ENCODE measurements around the gene NLGN3.

The NLGN3 gene

DNA sequence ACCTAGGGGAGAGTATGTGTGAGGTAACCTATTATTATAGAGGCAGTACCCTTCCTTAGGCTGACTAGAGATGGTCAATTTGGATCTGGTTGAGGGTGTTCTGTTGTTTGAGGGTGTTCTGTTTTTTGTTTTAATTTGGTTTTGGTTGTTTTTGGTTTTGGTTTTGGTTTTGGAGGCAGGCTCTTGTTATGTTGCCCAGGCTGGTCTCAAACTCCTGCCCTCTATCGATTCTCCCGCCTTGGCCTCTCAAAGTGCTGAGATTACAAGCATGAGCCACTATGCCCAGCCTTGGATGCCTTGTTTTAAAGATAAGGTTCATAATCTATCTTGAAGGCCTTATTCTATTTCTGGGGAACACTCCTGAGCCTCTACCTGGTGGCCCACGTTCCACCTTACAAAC is 39.0 kb upstream of the NLGN3 start:
- H3K4me3 ChIP-seq (ENCODE audit: low read length), result no peak overlapping the region
- no peaks in the 10 kb centered on the region for H3K36me3 ChIP-seq (ENCODE audit: control insufficient read depth, insufficient read depth, low read length)
- H3K4me1 ChIP-seq (ENCODE audit: control insufficient read depth, insufficient read depth, low read length), result peaks cover 12% of the 10 kb centered on the region
- H3K9ac ChIP-seq (ENCODE audit: low read length), result no peak overlapping the region
- H3K27me3 ChIP-seq (ENCODE audit: control insufficient read depth, insufficient read depth, low read length), result no peaks in the 10 kb centered on the region
- no peaks in the 10 kb centered on the region for H3K9me3 ChIP-seq (ENCODE audit: control insufficient read depth, low read length)

DNA sequence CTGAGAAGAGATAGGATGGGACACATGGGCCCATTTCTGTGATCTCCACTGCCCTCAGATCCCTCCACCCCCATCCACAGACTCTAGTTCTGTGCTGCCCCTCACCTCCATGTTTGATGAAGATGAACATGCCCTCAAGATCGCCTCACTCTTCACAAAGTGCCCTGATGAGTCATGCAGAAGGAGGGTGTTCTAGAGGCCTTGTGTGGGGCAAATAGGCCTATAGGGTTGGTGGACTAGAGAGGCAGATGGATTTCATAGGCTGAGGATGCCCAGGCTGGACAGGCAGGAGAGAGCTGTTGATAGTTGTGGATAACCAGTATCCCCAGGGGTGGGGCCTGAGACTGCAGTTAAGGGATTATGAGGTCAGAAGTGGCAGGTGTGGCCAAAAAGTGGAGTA is 38.2 kb upstream of the NLGN3 start, which contains the start of gene CXorf65:
TSS of gene CXorf65 (minus strand) at position 314 of the 400 bp plus-strand sequence. CDS start at position 130, 184 bp downstream.
- Histone ChIP-seq H3K4me3 (ENCODE audit: low read length) (no peak within 1 kb of the TSS), H3K9me3 (ENCODE audit: control insufficient read depth, low read length) (no peaks in the 10 kb centered on the region), H3K9ac (ENCODE audit: low read length) (no peak within 1 kb of the TSS), H3K27me3 (ENCODE audit: control insufficient read depth, insufficient read depth, low read length) (no peaks in the 10 kb centered on the region), H3K36me3 (ENCODE audit: control insufficient read depth, insufficient read depth, low read length) (no peaks in the 10 kb centered on the region), H3K4me1 (ENCODE audit: control insufficient read depth, insufficient read depth, low read length) (peaks cover 16% of the 10 kb centered on the region)

DNA sequence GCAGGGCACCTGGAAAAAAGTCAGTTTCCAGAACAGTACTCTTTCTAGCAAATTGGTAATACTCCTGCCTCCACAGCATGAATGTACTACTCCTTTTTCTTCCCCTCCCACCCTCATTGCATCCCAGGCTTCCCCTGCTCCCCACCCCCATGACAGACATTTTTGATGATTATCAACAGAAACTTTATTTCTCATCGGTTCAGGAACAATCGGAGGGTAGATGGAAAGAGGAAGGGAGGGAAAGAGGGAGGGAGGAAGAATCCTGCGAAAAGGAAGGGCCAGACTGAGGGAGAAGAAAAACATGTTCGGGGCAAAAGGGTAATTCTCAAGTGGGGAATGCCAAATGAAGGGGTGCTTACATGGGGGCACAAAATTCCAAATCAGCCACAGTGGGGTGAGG is 37.4 kb upstream of the NLGN3 start:
- Histone ChIP-seq H3K9ac (ENCODE audit: low read length) (no peak overlapping the region), H3K4me1 (ENCODE audit: control insufficient read depth, insufficient read depth, low read length) (peaks cover 24% of the 10 kb centered on the region), H3K9me3 (ENCODE audit: control insufficient read depth, low read length) (no peaks in the 10 kb centered on the region), H3K4me3 (ENCODE audit: low read length) (no peak overlapping the region), H3K27me3 (ENCODE audit: control insufficient read depth, insufficient read depth, low read length) (no peaks in the 10 kb centered on the region), H3K36me3 (ENCODE audit: control insufficient read depth, insufficient read depth, low read length) (no peaks in the 10 kb centered on the region)

DNA sequence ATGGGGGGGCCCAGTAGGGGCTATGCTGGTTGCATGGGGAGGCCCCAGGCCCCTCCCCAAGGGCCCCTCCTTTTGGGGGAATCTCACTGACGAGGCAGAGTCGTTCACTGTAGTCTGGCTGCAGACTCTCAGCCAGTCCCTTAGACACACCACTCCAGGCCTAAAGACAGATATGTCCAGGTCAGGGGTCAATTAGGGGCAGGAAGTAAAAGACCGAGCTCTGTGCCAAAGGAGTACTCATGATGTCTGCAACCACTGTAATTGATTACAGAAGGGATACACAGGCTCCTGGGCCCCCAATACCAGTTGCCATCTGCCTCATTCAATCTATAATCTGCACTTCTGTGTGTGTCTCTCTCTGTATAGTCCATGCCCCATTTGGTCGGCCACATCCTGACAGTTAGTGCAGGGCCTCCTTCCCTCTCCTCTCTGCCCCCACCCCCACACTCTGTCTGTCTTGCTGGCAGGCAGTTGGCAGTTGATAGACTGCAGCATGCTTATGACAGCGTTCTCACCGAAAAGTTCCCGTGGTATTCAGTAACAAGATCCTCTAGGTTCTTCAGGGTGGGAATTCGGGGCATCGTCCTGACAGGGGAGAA is 36.8 kb upstream of the NLGN3 start:
- no peaks in the 10 kb centered on the region for H3K36me3 ChIP-seq (ENCODE audit: control insufficient read depth, insufficient read depth, low read length)
- H3K27me3 ChIP-seq (ENCODE audit: control insufficient read depth, insufficient read depth, low read length), result no peaks in the 10 kb centered on the region
- H3K9me3 ChIP-seq (ENCODE audit: control insufficient read depth, low read length), result no peaks in the 10 kb centered on the region
- H3K4me1 ChIP-seq (ENCODE audit: control insufficient read depth, insufficient read depth, low read length), result peaks cover 24% of the 10 kb centered on the region
- H3K4me3 ChIP-seq (ENCODE audit: low read length), result no peak overlapping the region
- no peak overlapping the region for H3K9ac ChIP-seq (ENCODE audit: low read length)

DNA sequence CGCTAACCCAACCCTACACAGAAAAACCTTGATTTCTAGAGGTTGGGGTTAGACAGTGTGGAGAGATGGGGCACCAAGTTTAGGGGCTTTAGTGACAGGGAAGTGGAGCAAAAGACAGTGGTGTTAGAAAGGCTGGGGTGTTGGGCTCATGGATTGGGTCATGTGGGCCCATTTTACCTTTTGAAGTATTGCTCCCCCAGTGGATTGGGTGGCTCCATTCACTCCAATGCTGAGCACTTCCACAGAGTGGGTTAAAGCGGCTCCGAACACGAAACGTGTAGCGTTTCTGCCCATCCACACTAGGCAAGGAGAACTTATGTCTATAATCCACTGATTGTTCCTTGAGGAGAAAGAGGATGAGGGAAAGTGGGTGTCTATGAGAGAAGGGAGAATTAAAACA is 35.6 kb upstream of the NLGN3 start:
- no peak overlapping the region for H3K4me3 ChIP-seq (ENCODE audit: low read length)
- no peak overlapping the region for H3K9ac ChIP-seq (ENCODE audit: low read length)

DNA sequence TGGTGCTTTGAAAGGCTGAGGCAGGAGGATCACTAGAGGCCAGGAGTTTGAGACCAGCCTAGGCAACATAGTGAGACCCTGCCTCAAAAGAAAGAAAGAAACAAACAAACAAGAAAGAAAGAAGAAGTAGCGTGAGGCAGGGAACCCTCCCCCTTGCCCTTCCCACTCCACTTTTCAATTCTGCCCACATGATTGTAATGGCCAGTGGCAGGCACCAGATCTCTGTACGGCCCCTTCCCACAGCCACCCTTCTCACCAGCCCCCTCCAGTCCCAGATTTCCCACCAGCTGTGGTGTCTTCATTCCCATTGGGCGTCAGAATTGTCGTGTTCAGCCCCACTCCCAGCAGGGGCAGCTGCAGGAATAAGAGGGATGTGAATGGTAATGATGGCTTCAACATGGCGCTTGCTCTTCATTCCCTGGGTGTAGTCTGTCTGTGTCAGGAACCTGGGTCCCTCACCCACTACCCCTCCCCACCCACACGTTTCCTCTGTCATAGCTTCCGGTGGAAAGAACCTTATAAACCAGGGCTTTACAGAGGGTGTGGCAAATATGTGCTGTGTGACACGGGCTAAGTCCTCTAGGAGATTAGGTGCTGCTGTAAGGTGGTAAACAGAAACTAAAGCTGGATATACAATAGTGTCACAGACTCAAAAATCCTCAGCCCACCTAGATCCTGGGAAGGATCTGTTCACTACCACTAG is 33.3 kb upstream of the NLGN3 start, which contains the start of gene IL2RG:
TSS of gene IL2RG (minus strand) at position 437 of the 703 bp plus-strand sequence. CDS start at position 399, 38 bp downstream.
- Histone ChIP-seq H3K27me3 (ENCODE audit: control insufficient read depth, insufficient read depth, low read length) (no peaks in the 10 kb centered on the region), H3K9me3 (ENCODE audit: control insufficient read depth, low read length) (no peaks in the 10 kb centered on the region), H3K36me3 (ENCODE audit: control insufficient read depth, insufficient read depth, low read length) (no peaks in the 10 kb centered on the region), H3K4me3 (ENCODE audit: low read length) (no peak within 1 kb of the TSS), H3K4me1 (ENCODE audit: control insufficient read depth, insufficient read depth, low read length) (peaks cover 12% of the 10 kb centered on the region), H3K9ac (ENCODE audit: low read length) (peak within 1 kb of the TSS; percentile 47)

More for the DNA sequence above, 35.6 kb upstream of the NLGN3 start:
- Histone ChIP-seq H3K27me3 (ENCODE audit: control insufficient read depth, insufficient read depth, low read length) (no peaks in the 10 kb centered on the region), H3K9me3 (ENCODE audit: control insufficient read depth, low read length) (no peaks in the 10 kb centered on the region), H3K36me3 (ENCODE audit: control insufficient read depth, insufficient read depth, low read length) (no peaks in the 10 kb centered on the region), H3K4me1 (ENCODE audit: control insufficient read depth, insufficient read depth, low read length) (peaks cover 14% of the 10 kb centered on the region)

DNA sequence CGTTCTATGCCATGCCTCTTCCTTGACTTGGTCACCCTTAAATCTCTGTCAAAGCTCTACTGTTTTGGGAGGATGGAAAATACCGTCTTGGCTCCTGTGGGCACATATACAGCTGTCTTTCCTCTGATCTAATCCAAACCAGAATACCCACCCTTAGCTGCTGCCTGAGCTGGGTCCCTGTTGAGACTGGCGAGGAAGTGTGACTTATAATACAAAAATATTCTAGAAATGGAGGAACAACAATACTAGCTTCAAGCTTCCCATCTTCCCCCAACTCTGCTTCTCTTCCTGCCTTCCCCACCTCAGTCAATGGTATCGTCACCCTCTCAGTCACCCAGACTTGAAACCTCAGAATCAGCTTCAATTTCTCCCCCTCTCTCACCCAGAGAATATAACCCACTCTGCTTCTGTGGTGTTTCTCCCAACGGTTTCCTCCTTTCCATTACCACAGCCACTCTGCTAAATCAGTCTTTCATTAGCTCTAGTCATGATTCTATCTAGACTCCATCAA is 32.7 kb upstream of the NLGN3 start:
- H3K9me3 ChIP-seq (ENCODE audit: control insufficient read depth, low read length), result no peaks in the 10 kb centered on the region
- H3K4me1 ChIP-seq (ENCODE audit: control insufficient read depth, insufficient read depth, low read length), result peaks cover 12% of the 10 kb centered on the region
- H3K9ac ChIP-seq (ENCODE audit: low read length), result peak overlapping the region; percentile 15
- H3K27me3 ChIP-seq (ENCODE audit: control insufficient read depth, insufficient read depth, low read length), result no peaks in the 10 kb centered on the region
- H3K36me3 ChIP-seq (ENCODE audit: control insufficient read depth, insufficient read depth, low read length), result no peaks in the 10 kb centered on the region
- H3K4me3 ChIP-seq (ENCODE audit: low read length), result no peak overlapping the region

DNA sequence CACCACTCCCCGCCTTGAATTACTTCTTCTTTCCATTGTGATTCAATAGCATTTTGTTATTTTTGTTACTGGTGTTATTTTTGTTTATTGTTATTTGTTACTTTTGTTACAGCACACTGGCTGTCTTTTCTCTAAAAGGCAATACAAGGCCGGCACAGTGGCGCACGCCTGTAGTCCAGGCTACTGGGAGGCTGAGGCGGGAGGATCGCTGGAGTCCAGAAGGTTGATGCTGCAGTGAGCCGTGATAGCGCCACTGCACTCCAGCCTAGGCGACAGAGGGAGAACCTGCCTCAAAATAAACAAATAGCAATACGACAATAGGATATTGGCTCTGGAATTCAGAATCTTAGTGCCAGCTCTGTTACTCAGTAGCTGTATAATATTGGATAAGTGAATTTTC is 27.3 kb upstream of the NLGN3 start:
- Histone ChIP-seq H3K4me3 (ENCODE audit: low read length) (no peak overlapping the region), H3K27me3 (ENCODE audit: control insufficient read depth, insufficient read depth, low read length) (no peaks in the 10 kb centered on the region), H3K9me3 (ENCODE audit: control insufficient read depth, low read length) (no peaks in the 10 kb centered on the region), H3K9ac (ENCODE audit: low read length) (no peak overlapping the region), H3K4me1 (ENCODE audit: control insufficient read depth, insufficient read depth, low read length) (peaks cover 9% of the 10 kb centered on the region), H3K36me3 (ENCODE audit: control insufficient read depth, insufficient read depth, low read length) (no peaks in the 10 kb centered on the region)

DNA sequence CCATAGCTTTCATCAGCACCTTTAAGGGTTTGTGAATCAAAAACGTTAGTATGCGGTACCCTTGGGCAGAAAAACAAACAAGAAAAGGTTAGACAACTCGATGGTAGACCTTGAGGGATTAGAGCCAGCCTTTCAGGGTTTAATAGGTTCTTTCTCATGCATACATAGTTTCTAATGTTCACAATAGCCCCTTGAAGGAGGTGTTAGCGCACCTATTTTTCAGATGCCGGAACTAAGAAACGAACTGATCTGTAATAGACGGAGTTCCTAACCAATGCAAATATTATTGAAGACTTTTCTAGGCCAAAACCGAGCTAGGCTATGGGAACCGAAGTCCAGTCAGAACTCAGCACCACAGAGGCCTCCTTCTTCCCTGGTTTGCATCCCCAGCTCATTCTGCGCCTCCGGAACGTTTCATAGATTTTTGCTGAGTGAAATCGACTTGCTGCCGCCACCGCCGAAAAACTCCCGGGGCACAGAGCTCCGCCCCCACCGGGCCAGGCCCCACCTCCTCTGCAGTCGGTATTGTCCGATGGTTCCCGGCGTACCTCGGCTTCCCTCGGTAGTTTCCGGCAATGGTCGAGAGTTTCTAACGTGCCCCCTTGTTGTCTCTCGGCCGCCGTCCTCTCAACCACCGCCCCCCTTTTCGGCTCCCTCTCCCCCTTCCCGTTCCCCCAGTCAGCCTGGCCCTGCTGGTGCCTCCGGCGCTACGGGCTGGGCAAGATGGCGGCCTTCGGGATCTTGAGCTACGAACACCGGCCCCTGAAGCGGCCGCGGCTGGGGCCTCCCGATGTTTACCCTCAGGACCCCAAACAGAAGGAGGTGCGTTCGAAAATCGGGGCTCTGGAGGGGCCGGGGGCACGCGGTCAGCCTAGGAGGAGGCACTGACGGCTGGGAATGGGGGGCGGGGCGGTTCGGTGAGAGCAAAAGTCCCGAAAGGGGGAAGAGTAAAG is 26.3 kb upstream of the NLGN3 start, which contains the start of gene MED12:
TSS of gene MED12 (plus strand) at position 565 of the 953 bp plus-strand sequence. CDS start at position 724, 159 bp downstream.
- Histone ChIP-seq H3K4me3 (ENCODE audit: low read length) (peak within 1 kb of the TSS; percentile 41), H3K9me3 (ENCODE audit: control insufficient read depth, low read length) (no peaks in the 10 kb centered on the region), H3K36me3 (ENCODE audit: control insufficient read depth, insufficient read depth, low read length) (no peaks in the 10 kb centered on the region), H3K9ac (ENCODE audit: low read length) (peak within 1 kb of the TSS; percentile 86), H3K4me1 (ENCODE audit: control insufficient read depth, insufficient read depth, low read length) (peaks cover 9% of the 10 kb centered on the region), H3K27me3 (ENCODE audit: control insufficient read depth, insufficient read depth, low read length) (no peaks in the 10 kb centered on the region)

DNA sequence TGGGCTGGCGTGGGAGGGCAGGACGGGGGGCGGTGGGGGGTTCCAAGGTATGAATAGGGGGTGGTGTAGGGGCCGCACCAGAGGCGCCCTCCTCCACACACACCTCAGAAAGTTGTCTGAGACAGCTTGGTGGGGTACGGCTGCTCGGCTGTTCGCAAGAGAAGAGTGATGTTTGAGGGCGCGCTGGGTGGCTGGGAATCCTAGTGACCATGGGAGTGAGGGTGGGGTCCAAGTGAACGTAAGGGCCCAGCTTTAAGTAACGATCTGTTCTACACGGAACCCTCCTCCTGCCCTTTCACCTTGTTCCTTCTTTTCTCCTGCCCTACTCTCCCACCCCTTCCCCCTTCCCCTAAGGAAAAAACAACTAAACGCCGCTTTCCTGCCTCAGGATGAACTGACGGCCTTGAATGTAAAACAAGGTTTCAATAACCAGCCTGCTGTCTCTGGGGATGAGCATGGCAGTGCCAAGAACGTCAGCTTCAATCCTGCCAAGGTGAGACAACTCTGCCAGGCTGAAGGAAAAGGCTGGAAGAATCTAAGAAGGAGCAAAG is 25.6 kb upstream of the NLGN3 start:
- H3K27me3 ChIP-seq (ENCODE audit: control insufficient read depth, insufficient read depth, low read length), result no peaks in the 10 kb centered on the region
- H3K4me3 ChIP-seq (ENCODE audit: low read length), result peak overlapping the region; percentile 41
- peaks cover under 1% of the 10 kb centered on the region for H3K36me3 ChIP-seq (ENCODE audit: control insufficient read depth, insufficient read depth, low read length)
- H3K4me1 ChIP-seq (ENCODE audit: control insufficient read depth, insufficient read depth, low read length), result peaks cover 9% of the 10 kb centered on the region
- H3K9ac ChIP-seq (ENCODE audit: low read length), result peak overlapping the region; percentile 86
- H3K9me3 ChIP-seq (ENCODE audit: control insufficient read depth, low read length), result no peaks in the 10 kb centered on the region

DNA sequence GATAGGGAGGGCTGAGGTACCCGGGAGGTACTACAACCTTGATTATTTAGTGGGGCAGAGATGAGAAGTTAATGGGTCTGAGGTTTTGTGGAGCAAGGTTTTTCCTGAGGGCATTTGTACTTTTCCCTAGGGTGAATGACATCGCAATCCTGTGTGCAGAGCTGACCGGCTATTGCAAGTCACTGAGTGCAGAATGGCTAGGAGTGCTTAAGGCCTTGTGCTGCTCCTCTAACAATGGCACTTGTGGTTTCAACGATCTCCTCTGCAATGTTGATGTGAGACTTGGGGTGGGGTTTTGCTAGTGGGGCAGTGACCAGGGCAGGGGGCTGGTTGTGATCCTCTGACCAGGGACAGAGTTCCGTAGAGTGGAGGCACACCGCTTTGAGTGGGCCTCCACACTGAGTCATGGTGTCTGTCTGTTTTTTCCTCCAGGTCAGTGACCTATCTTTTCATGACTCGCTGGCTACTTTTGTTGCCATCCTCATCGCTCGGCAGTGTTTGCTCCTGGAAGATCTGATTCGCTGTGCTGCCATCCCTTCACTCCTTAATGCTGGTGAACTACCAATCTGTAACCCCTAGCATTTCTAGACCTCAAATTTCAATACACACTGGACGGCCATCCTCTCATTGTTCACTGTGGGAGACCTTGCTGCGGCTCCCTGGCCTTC is 16.3 kb upstream of the NLGN3 start:
- Histone ChIP-seq H3K4me3 (ENCODE audit: low read length) (no peak overlapping the region), H3K9ac (ENCODE audit: low read length) (no peak overlapping the region), H3K9me3 (ENCODE audit: control insufficient read depth, low read length) (no peaks in the 10 kb centered on the region), H3K4me1 (ENCODE audit: control insufficient read depth, insufficient read depth, low read length) (peaks cover 9% of the 10 kb centered on the region), H3K27me3 (ENCODE audit: control insufficient read depth, insufficient read depth, low read length) (no peaks in the 10 kb centered on the region), H3K36me3 (ENCODE audit: control insufficient read depth, insufficient read depth, low read length) (peaks cover 11% of the 10 kb centered on the region)
